Hematopoietic multipotent progenitor cell (in vitro differentiated cells): ENCODE measurements around the gene KIF6. TPM values are rescaled to one million over a fixed set of nuclear protein-coding genes. Genes with fewer than 3 reads are reported as not detected.
A peak's percentile ranks its signal among the peaks of the same experiment; 100 is the strongest.
"Not testable (repeated sequence)": the region's sequence is repeated elsewhere in the genome, so short reads cannot be mapped to it uniquely, and the experiment has no call there.

ENCODE experiments used
- DNase-seq, 3 donors: peaks; one replicate each; pipeline ENCODE4 v3.0.0-alpha.2; 2011 to 2015; ENCODE audit warnings: low read depth in 2 of 3, low spot score in 2 of 3
- total RNA-seq: library from RNA; depleted of rRNA; stranded (reverse); fragments of >200 nt; gene quantifications from one replicate; pipeline ENCODE4 v1.2.3, GENCODE V29; 2012

The KIF6 gene
- total RNA-seq, 1 donor = under 0.01 TPM

- no peak for DNase-seq
These were observed 210.2 kb downstream of the KIF6 start for GRCh38 chr6:39515006-39515405.

GRCh38 chr6:39509831-39510230 lies 215.4 kb downstream of the KIF6 start:
- not testable (repeated sequence) for DNase-seq

GRCh38 chr6:39508515-39508914 lies 216.7 kb downstream of the KIF6 start:
- DNase-seq = no peak

- DNase-seq = no peak
These were observed 217.7 kb downstream of the KIF6 start for GRCh38 chr6:39507331-39507998.

GRCh38 chr6:39502362-39502955 lies 222.7 kb downstream of the KIF6 start:
- DNase-seq = not testable (repeated sequence)

GRCh38 chr6:39499053-39499452 lies 226.2 kb downstream of the KIF6 start:
- no peak for DNase-seq

GRCh38 chr6:39498096-39498495 lies 227.1 kb downstream of the KIF6 start:
- DNase-seq = no peak

GRCh38 chr6:39496915-39497314 lies 228.3 kb downstream of the KIF6 start:
- DNase-seq = no peak

GRCh38 chr6:39496456-39496855 lies 228.8 kb downstream of the KIF6 start:
- DNase-seq = no peak

GRCh38 chr6:39495640-39496039 lies 229.6 kb downstream of the KIF6 start:
- no peak for DNase-seq

GRCh38 chr6:39494998-39495397 lies 230.2 kb downstream of the KIF6 start:
- no peak for DNase-seq

GRCh38 chr6:39493777-39494176 lies 231.4 kb downstream of the KIF6 start:
- no peak for DNase-seq

- DNase-seq = no peak
These were observed 232.0 kb downstream of the KIF6 start for GRCh38 chr6:39493174-39493573.

- DNase-seq = no peak
These were observed 235.1 kb downstream of the KIF6 start for GRCh38 chr6:39490108-39490507.

- no peak for DNase-seq
These were observed 236.8 kb downstream of the KIF6 start for GRCh38 chr6:39488255-39488879.

- no peak for DNase-seq
These were observed 240.9 kb downstream of the KIF6 start for GRCh38 chr6:39484276-39484675.

GRCh38 chr6:39479819-39480218 lies 245.4 kb downstream of the KIF6 start:
- DNase-seq = not testable (repeated sequence)

- no peak for DNase-seq
These were observed 248.5 kb downstream of the KIF6 start for GRCh38 chr6:39476670-39477069.

- no peak for DNase-seq
These were observed 249.1 kb downstream of the KIF6 start for GRCh38 chr6:39476151-39476550.

GRCh38 chr6:39471954-39472659 lies 253.1 kb downstream of the KIF6 start:
- peak in 2 of 3 donors; percentile 21 to 63 for DNase-seq

GRCh38 chr6:39470506-39470905 lies 254.7 kb downstream of the KIF6 start:
- no peak for DNase-seq

- DNase-seq = no peak
These were observed 256.8 kb downstream of the KIF6 start for GRCh38 chr6:39468385-39468784.
